CD1c-positive myeloid dendritic cell (primary cell): ENCODE measurements around the gene SH3RF1.
"Not testable (repeated sequence)": the region's sequence is repeated elsewhere in the genome, so short reads cannot be mapped to it uniquely, and the experiment has no call there.

ENCODE experiments used
- DNase-seq: peaks from one replicate; pipeline ENCODE4 v3.0.0-alpha.2; 2016; ENCODE audit errors: extremely low spot score

The SH3RF1 gene

DNA sequence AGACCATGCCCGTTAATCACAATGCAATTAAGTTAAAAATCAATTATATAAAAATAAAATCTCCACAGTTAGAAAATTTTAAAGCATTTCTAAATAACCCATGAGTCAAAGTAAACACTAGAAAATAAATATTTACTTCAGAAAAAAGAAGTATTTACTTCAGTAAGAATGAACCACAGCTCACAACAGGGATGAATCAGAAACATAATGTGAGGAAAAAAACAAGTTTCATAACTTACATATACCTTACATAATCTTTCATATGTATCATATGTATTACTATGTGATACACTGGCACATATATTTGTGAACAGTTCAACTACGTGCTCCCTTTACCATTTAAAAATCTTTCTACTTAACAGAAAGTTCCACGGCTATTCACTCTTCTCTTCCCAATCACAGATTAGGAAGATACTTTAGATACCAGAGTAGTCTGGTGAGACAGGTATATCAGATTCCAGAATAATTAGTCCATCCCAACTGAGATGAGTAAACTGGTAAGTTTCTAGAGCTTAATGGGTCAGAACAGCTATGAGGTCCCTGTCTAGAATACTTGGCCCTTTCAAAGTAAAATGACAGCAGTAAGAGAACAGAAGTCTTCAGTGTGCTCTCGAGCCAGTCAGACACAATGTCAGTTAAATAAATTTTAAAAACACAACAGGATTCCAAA is 70.3 kb downstream of the SH3RF1 start:
- no peak for DNase-seq

DNA sequence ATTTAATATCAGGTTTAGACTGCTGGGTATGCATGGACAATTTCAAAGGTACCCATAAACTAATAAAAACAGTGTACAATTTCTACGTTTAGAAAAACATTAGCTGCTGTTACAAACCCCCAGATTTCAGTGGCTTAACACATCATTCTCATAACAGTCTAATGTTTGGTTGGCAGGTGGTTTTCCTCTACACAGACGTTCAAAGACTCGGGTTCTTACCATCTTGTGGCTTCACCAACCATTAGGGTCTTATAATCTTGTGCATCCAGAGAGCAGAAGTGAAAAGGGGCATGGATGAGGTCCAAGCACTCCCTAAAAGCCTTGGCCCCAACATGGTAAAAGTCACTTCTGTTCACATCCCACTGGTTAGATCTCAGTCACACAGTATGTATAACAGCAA is 71.6 kb downstream of the SH3RF1 start:
- no peak for DNase-seq

GRCh38 chr4:169198167-169198566 is 72.6 kb downstream of the SH3RF1 start:
- DNase-seq, result no peak

DNA sequence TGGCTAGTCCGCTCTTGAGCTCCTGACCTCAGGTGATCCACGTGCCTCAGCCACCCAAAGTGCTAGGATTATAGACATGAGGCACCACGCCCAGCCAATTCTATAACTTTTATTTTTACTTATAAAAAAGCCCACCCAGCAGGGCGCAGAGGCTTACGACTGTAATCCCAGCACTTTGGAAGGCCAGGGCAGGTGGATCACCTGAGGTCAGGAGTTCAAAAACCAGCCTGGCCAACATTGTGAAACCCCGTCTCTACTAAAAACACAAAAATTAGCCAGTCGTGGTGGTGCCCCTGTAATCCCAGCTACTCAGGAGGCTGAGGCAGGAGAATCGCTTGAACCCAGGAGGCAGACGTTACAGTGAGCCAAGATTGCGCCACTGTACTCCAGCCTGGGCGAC is 73.5 kb downstream of the SH3RF1 start:
- not testable (repeated sequence) for DNase-seq

DNA sequence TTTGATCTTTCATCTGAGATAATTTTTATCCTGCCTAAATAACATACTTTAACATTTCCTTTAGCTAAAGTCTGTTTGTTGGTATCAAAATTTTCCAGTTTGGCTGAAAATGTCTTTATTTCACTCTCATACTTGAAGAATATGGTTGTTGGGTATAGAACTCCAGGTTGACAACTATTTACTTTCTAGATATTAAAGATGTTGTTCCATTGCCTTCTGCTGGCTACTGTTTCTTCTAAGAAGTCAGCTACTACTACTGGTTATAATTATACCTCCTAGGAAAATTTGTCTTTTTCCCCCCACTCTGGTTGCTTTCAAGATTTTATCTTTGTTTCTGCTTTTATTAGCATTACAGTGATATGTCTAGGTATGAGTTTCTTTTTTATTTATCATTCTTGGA is 75.7 kb downstream of the SH3RF1 start:
- no peak for DNase-seq

DNA sequence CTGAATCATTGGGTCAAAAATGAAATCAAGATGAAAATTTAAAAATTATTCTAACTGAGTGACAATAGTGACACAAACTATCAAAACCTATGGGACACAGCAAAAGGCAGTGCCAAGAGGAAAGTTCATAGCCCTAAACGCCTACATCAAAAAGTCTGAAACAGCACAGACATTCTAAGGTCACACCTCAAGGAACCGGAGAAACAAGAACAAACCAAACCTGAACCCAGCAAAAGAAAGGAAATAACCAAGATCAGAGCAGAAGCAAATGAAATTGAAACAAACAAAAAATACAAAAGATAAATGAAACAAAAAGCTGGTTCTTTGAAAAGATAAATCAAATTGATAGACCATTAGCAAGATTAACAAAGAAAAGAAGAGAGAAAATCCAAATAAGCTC is 80.8 kb downstream of the SH3RF1 start:
- DNase-seq, result not testable (repeated sequence)

DNA sequence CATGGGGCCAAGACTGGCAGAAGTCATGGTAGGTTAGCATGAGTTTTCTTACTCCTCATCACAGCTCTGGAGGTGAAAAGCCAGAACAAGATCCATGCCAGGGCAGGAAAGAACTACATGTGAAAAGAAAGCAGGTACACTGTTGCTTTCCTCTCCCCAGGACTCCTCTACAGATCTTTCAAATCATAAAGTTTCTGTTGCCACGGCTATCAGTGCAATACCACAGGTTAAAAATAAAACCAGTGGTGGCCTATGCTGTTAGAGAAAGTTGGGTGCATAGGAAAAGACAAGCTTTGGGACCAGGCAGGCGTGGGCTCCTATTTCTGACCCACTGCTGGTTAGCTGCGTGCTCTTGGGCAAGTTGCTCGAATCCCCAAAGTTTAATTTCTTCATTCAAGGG is 81.4 kb downstream of the SH3RF1 start:
- DNase-seq, result no peak

GRCh38 chr4:169188204-169188603 is 82.6 kb downstream of the SH3RF1 start:
- no peak for DNase-seq

DNA sequence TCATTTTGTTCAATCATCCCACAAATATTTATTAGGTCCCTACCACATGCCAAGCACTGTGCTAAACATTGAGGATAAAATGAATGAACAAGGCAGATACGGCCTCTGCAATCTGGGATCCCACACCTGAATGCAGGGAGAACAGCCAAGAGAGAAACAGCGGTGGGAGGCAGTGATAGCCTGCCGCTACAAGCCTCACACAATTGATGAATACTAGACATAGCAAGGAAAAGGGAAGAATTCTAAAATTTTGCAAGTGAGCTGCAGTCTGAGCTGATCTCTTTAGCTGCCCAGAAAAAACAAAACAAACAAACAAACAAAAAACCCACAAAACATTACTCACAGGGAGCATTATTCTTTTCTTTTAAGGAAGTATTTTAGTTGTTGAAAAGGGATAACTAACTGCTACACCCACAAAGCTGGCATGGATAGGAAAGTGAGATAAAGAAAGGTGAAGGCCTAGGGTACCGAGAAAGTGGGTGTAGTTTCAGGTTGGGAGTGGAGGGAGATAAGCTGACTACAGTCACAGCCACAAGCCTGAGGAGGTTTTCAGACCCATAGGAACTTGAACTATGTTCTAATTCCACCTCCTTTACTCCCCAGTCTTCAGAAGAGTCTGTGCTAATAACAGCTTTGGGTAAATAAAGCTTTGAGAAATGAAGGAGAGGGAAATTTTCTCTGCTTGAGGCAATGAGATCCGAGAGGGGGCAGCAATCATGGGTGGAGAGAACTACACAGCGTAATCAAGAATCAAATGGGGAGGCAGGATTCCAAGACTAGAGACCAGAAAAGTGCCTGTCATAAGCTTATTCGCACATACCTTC is 85.4 kb downstream of the SH3RF1 start:
- no peak for DNase-seq

DNA sequence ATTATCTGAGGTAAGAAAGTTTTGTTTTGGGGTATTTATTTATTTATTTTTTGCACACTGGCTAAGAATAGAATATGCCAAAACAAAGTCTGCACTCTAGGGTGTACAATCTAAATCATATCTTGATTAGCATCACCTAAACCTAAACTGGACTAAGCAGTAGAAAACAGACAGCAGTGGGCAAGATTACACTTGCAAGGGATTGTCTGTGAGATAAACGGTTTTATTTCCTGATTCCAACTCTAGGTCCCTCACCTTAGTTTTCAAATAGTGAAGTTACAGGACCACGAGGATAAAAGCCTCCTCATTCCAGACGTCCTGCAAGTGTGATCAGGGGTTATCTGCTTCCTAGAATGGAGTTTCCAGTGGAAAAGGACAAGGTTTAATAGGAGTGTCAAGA is 86.1 kb downstream of the SH3RF1 start:
- no peak for DNase-seq

GRCh38 chr4:169184236-169184635 is 86.5 kb downstream of the SH3RF1 start:
- no peak for DNase-seq

DNA sequence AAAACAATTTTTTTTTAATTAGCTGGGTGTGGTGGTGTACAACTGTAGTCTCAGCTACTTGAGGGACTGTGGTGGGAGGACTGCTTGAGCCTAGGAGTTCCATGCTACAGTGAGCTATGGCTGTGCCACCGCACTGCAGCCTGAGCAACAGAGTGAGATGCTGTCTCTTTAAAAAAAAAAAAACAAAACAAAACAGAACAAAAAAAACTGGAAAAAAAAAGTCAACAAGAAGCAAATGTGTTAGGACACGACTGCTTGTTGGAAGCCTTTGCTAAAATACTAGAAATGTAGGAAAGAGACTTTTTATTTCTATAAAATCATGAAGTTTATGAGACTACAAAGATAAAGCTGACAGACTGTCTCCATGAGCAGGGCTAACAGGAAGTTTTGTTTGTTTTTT is 87.2 kb downstream of the SH3RF1 start:
- DNase-seq, result no peak

GRCh38 chr4:169179609-169180521 is 90.9 kb downstream of the SH3RF1 start:
- DNase-seq, result no peak

DNA sequence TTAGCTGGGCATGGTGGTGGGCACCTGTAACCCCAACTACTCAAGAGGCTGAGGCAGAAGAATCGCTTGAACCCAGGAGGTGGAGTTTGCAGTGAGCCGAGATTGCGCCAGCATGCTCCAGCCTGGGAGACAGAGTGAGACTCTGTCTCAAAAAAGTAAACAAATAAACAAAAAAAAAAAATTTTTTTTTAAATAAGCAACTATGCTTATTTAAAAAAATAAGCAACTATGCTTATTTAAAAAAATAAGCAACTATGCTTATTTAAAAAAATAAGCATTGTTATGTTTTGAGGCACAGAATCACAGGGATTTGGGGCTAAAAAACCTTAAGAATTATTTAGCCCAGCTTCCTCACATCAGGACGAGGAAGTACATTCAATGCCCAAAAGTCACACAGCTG is 92.7 kb downstream of the SH3RF1 start:
- DNase-seq, result not testable (repeated sequence)

DNA sequence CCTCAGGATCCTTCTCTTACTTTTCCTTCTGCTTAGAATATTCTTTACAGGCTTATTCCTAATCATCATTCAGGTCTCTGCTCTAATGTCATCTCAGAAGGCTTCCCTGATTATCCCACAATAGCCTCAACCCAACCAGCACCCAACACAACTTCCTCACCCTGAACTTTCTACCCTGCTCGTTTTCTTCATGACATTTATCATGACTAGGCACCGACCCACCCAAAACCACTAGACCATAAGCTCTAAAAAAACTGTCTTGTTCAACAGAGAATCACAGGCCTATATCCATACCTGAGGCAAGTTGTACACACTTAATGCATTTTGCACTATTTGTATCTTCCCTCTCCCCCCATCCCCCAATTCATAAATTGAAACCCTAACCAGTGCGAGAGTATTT is 95.3 kb downstream of the SH3RF1 start:
- no peak for DNase-seq

DNA sequence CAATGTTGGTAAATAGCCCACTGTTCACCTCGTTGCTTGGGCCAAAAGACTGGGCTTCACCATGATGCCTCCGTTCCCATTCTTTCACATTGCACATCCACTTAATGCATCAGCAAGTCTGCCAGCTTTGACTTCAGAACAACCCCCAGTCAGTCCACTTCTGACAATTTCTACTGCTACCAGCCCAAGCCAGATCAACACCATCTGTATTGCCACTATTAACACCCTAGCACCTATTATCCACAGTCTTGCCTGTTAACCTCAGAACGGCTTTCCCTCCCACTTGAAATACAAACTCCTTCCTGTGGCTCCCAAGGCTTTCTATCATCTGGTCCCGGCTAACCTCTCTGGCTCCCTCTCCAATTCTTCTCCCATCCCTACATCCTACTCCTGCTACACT is 95.7 kb downstream of the SH3RF1 start:
- no peak for DNase-seq

GRCh38 chr4:169174247-169174646 is 96.5 kb downstream of the SH3RF1 start:
- no peak for DNase-seq

DNA sequence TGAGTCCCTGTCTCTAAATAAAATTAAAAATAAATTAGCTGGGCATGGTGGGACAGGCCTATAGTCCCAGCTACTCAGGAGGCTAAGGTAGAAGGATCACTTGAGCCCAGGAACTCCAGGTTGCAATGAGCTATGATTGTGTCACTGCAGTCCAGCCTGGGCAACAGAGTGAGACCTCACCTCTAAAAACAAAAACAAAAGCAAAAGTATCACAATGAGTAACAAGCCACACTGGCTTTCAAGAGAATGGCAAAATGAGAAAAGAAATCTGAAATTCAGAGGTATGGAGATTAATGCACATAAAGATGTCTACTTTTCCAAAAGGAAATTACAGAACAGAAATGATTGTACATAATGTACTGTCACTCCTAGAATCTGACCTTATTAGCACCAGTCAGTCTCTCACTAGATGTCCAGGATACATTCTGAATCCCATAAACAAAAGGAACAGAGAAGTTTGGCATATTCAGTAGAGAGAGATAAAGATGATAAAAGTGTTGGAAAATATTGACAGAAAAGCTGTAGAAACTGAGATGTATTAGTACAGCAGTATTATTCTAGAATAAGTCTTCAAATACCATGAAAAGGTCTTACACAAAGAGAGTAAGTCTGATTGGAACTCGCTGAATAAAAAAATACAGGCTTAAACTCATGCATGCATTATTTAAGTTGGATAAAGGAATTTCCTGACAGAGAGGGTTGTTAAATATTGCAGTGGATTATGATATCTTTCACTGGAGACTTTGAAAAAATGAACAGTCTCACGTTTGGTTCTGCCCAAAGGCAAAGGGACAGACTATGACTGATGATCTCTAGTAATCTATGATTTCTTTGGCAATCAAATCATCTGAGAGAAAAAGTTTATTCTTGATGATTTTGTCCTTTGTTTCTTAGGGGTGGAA is 102.5 kb downstream of the SH3RF1 start:
- DNase-seq, result no peak

- DNase-seq, result no peak
These were observed 105.9 kb downstream of the SH3RF1 start for GRCh38 chr4:169164669-169165415.

DNA sequence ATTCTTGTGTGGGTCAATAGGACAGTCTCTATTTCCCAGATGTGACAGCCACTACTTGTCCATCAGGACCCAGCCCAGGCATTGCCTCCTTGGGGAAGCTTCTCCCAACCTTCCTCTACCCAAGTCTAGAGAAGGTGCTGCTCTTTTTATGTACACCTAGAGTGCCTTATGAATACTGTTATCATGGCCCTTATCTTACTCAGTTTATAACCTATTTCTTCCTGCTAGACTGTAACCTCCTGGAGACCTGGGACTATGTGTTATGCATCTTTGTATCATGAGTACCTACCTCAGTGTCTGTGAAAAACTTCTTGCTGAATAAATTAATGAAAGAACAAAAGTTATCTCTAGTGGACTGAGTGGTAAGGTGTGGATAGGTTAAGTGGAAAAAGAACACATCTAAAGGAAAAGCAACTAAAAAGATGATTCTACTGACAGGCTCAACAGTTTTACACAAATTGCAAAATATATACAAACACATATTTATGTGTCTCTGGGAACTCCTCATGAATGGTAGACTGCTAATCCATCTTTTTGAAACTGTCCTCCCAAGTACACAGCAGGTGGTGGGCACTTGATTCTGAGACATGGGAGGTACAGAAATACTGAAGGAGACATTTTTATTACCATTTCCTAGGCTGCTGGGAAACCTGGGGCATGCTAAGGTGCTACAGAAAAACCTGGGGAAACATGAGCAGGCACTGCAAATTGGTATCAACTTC is 106.6 kb downstream of the SH3RF1 start:
- DNase-seq, result no peak
